GM12865 (cell line): Measurements from ENCODE around the gene GPS1.

Source experiments
- DNase-seq: peaks from one replicate; pipeline ENCODE4 v3.0.0; 2010; ENCODE audit warnings: low read depth
- H3K4me3 ChIP-seq: 2 replicates; pipeline ENCODE4 v1.5.1; 2011; ENCODE audit warnings: mild to moderate bottlenecking, low read depth, low read length, control low read depth
- CTCF ChIP-seq: IDR thresholded peaks from 2 replicates; pipeline ENCODE4 v1.5.1; 2011; ENCODE audit warnings: low read length, control low read depth, low read depth, inconsistent platforms; ENCODE audit not compliant: insufficient read depth; ENCODE audit errors: missing control alignments

The GPS1 gene

DNA sequence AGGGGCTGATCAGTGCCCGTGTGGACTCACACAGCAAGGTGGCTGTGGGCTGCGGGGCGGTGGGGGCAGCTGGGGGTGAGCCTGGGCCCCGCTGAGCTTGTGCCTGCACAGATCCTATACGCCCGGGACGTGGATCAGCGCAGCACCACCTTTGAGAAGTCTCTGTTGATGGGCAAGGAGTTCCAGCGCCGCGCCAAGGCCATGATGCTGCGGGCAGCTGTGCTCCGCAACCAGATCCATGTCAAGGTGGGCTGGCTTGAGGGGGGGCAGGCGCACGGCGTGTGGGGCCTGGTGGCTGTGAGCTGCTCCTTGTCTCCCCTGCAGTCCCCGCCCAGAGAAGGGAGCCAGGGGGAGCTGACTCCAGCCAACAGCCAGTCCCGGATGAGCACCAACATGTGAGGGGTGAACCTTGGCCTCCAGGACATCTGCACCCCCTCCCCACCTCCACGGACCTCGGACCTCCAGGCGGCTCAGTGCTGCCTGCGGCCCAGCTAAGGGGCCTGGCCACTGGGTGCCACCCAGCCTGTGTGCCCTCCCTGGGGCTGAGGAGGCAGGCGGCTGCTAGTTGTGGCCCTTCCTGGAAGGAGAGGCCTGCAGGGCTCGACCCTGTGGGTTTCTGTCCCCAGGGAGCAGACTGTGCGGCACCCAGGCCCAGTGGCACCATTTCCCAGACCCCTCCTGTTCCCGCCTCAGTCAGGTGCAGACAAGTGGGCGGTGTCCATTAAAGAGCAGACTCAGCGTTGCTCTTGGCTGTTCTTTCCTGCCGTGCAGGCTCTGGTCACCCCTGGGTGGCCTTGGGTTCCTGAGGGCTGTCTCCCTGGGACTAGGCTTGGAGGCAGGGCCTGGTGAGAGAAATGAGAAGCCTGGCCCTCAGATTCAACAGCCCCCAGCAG, 5.3 kb downstream of the GPS1 start:
- TF ChIP-seq CTCF: no peak
- H3K4me3 ChIP-seq: no peak overlapping the region
- no peak for DNase-seq

DNA sequence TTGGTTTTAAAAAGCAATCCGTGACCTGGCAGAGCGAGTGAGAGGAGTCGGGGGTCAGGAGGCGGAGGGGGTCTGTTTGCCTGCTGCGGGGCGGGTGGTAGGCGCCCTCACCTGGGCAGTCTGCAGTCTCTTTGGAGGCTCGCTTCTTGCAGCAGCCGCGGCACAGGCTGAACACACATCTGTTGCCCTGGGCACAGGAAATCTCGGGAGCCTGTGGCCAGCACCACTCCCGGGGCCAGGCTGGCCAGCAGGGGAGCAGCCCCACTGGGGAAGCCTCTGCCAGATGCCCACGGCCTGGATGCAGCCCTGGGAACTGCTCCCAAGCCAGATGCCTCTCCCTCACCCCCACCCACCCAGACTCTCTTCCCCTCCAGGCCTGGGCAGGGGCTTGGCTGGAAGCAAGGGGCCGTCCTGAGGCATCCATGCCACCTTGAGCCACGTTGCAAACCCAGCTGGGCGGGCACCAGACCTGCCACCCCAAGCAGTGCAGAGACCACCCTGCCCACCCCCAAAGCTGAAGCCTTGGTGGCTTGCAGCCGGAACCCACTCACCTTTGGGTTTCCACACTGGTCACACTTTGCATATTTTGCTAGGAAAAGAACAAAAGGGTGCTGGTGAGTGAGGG, 6.6 kb downstream of the GPS1 start:
- no peak for TF ChIP-seq CTCF
- H3K4me3 ChIP-seq: no peak overlapping the region
- no peak for DNase-seq

DNA sequence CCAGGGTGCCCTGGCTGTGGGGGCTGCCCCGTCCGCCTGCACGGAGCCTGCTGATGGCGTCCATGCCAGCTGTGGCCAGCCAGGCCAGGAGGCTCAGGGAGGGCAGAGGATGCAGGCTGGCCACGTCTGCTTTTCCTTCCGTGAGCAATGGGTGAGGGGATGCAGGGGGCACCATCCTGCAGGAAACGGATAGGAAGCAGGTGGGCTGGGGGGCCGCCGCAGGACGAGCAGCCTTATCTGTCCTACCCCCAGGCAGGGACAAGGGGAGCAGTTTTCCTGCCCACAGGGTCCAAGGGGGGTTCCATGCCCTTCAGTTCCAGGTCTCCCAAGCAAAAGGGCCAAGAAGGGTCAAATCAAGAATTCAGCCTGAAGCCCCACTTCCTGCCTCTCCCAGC, 7.2 kb downstream of the GPS1 start:
- no peak overlapping the region for H3K4me3 ChIP-seq
- DNase-seq: no peak
- TF ChIP-seq CTCF: no peak

- H3K4me3 ChIP-seq: no peak overlapping the region
- no peak for DNase-seq
- TF ChIP-seq CTCF: no peak
These were observed 7.7 kb downstream of the GPS1 start for GRCh38 chr17:82059272-82060000.

GRCh38 chr17:82060001-82060380, 8.3 kb downstream of the GPS1 start:
- no peak for TF ChIP-seq CTCF
- no peak overlapping the region for H3K4me3 ChIP-seq
- DNase-seq: no peak

DNA sequence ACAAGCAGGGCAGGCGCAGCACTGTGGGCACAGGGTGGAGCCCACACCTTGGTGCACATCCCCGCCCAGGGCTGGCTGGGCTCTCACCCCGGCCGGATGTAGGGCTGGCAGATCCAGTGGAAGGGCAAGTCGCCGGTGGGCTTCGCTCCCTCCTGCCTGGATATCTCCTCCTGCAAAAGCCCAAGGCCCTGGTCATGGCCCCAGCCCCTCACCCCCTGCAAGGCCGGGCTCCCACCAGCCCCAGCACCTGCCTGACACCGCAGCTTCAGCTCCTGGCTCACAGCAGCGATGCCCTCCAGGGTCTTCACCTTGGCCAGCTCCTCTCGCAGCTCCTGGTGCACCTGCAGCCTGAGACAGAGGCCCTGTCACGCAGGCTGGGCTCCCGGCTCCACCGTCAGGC, 8.9 kb downstream of the GPS1 start:
- TF ChIP-seq CTCF: no peak
- no peak for DNase-seq
- no peak overlapping the region for H3K4me3 ChIP-seq
